ENCODE data around the gene C2CD3. TPM values are rescaled to one million over a fixed set of nuclear protein-coding genes. Genes with fewer than 3 reads are reported as not detected.

The C2CD3 gene
- total RNA-seq, 2 donors from 2014 or later, result 19.2 to 22.7 TPM

DNA sequence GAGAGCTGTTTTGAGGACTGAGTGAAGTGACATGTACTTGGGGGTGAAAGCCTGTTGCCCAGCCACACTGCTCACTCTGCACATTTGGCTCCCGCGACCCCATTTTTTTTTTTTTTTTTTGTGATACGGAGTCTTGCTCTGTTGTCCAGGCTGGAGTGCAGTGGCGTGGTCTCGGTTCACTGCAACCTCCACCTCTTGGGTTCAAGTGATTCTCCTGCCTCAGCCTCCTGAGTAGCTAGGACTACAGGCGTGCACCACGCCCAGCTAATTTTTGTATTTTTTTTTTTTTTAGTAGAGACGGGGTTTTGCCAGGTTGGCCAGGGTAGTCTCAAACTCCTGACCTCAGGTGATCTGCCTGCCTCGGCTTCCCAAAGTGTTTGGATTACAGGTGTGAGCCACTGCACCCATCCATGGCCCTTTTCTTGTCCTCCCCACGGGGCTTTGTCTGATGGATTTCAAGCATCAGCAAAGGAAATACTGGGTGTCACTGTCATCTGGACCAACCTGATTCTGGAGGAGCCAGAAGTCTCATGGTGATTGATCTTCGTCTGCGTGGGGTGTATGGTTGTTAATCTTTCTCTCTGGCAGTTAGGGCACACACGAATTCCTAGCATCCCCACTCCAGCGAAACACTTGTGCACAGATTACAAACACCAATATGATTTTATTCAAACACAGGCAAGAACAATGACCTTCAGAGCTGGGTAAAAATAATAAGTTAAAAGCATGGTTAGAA lies 158.6 kb downstream of the C2CD3 start:
- intact Hi-C loops (cut with DNase I, micrococcal nuclease), result no loop called here
- no peak for DNase-seq
- ATAC-seq, result no peak

DNA sequence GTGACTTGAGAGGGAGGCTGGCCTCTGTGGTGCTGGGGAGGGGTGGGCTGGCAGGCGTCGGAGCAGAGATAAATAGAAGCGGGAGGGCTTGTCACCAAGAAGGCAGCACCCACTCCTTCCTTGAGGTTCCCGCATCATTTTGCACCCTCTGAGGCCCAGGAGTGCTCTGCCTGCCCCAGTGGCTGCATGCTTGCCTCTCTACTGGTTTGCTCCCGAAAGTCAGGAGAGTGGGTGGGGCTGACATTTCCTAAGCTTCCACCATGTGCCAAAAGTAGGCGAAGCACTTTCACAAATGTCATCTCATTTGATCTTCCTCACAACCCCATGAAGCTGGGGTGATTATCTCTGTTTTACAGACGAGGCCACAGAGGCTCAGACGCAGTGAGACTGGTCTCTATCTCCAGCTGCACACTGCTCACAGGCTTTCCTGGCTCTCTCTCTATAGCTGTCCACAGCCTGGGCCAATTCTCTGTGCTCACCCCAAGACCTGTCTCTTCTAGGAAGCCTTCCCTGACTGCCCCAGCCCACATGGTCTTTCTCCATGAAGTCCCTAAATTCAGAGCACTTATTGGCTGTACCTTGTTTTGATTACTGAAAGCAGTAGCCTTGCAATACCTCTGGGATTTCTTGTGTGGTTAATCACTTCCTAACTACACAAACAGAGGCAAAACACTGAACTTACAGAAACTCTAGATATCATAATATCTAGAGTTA lies 159.3 kb downstream of the C2CD3 start:
- intact Hi-C loops (cut with DNase I, micrococcal nuclease), result no loop called here
- DNase-seq (no peak), ATAC-seq (no peak)

DNA sequence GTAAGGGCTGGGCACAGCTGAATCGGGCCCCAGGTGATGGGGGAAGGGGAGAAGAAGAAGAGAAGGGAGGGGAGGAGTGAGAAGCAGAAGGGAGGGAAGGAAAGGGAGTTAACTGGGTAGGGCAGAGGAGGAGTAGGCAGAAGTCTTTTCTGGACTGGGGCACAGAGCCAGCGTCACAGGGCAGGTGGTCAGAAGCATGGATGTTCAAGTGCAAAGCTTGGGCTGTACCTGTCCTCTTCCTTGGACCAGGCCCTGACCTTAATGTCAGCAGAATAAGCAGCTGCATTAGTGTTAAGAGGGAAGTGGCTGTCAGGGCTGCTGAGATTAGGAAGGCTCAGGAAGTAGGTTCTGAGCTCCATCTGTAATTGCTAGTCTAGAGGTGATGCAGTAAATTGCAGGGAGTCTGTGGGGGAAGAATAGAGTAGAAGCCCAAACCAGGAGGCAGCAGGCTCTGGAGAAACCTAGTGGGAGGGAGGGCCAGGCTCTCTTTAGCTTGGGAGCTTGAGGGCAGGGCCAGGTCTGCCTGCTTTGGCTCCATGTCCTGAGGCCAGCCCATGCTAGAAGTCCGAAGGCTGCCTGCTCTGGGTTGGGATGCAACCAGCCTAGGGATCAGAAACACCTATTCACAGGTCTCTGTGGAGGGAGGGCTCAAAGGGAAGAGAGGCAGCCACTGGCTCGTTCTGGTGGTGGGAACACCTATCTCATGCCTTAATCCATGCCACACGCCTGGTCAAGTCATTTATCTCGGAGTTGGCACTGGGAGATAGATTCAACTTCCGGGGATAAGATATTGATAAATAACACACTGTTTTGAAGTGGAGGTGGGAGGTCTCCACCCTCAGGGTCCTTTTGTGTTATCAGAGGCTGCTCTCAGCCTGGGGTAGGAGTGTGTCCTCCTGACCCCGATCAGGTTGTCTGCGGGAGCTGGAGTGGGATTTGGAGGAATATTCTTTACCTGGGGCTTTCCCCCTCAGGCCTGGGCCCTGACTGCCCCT lies 160.2 kb downstream of the C2CD3 start:
- ATAC-seq (no peak), DNase-seq (no peak)
- intact Hi-C loops (cut with DNase I, micrococcal nuclease), result no loop called here

DNA sequence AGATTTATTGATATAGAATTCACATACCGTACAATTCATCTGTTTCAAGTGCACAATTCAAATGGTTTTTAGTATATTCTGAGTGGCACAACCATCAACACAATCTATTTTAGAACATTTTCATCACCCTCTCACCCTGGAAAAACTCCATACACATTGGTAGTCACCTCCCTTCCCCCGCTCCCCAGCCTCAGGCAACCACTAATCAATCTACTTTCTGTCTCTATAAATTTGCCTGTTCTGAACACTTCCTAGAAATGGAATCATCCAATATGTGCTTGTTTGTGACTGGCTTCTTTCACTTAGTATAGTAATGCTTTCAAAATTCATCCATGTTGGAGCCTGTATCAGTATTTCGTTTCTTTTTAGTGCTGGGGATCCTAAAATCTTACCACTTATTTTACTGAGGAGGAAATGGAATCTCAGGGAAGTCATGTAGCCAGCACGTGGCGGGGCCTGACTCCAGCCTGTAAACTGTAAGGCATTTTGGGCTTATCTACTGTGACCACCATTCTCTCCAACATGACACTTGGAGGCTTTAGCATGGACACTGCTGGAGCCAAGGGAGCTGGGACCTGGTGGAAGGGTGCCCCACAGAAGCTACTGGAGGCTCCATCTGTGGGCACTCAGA lies 161.0 kb downstream of the C2CD3 start:
- intact Hi-C loops (cut with DNase I, micrococcal nuclease), result no loop called here
- DNase-seq, result no peak
- no peak for ATAC-seq

DNA sequence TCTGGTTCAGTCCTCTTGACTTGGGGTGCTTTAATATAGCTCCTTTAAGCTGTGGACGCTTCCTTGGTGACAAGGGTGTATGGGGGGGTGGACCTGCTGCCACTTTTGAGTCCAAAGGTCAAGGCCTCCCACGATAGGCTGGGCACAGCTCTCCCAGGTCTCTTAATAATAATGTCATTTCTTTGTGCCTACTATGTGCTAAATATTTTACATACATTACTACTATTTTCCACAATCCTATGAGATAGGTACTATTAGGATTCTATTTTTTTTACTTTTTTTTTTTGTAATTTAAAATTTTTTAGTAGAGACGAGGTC lies 161.6 kb downstream of the C2CD3 start:
- peak; percentile 32 for ATAC-seq
- intact Hi-C loops (cut with DNase I, micrococcal nuclease), result no loop called here
- no peak for DNase-seq

DNA sequence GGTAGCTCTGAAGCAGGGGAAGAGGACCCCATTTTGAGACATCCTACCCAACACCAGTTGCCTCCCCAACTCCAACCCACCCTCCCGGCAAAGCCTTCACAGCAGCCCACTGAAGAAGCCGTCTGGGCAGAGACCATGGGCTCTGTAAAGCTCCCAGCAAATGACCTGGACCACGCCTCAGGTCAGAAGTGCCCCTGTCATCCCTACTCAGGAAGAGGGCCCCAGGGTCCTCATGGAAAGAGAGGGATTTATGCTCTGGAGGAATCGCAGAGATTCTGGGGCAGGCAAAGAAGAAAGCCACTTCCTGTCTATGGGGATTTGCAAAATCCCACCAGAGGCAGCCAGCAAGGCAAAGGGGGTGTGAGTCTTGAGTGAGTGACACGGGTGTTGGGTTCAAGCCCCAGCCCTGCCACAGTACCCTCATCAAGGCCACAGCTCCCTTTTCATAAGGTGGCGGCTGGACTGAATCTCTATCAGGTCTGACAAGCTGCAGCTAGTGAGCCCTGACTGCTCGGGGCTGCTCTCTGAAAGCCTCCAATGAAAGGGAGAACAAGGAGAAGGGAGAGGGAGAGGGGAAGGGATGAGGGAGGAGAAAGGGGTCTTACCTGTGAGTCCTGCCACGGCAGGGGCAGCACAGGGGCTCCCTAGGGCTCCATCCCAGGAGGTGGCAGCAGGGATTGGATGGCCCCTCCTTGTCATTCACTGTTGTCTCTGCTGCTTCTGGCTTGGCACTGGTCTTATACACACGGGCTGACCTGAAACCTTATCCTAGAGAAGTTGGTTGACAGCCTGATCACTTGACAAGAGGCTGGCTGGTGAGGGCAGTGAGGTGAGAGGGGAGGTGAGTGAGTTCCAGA lies 162.2 kb downstream of the C2CD3 start, which contains the start of gene UCP3:
TSS of gene UCP3 (minus strand) at position 713 of the 857 bp plus-strand sequence. CDS start 2,043 bp downstream, outside the sequence.
- intact Hi-C loops (cut with DNase I, micrococcal nuclease), result no loop called here
- DNase-seq, result no peak
- ATAC-seq, result no peak

DNA sequence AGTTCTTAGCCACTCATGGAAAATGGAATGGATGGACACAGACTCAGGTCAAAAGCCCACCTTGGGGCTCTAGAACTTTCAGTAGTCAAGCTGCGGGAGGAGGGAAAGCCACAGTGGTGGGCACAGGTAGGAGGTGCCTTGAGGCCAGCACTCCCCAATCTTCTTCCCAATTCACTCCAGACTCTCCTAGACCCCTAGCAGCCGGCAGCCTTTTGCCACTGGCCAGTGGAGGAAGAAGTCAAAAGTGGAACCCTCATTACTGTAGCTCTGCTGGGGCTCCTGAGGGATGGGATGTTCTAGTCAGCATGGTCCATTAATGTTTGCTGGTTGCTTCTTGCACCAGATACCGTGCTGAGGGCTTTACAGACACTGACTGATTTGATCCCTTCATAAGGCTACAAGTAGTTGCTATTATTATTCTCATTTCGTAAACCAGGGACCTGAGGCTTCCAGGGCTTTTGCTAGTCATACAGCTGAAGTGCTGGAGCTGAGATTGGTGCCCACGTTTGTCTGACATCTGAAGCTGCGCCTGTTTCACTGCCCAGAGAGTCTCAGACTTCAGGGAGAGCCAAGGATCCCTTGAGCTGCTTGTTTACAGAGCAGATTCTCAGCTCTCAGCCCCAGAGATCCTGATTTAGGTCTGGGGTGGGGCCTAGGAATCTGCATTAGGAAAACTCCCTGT lies 163.0 kb downstream of the C2CD3 start:
- ATAC-seq (no peak), DNase-seq (no peak)
- intact Hi-C loops (cut with DNase I, micrococcal nuclease), result no loop called here

DNA sequence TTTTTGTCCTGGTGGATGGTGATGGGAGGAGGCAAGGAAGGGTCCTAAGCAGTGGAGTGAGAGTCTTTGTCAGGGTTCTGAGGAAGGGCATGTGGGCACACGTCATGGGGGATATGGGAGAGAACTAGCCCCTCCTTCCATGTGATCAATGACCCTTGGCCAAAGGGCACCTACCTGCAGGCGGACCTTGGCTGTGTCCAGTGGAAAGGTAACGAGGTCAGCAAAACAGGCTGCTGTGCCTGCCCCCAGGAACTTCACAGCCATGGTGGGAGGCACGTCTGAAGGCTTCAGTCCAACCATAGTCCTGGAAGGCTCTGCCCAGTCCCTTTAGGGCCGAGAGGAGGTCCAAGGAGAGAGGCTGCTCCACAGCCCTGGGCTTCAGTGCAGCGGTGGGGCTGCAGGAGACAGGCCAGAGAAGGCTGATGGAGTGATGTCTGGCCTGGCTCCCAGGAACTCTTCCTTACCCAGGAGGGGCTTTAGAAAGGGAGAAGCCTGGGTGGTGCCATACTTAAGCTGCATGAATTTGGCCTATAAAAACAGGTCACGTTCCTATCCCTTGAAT lies 164.0 kb downstream of the C2CD3 start:
- DNase-seq (no peak), ATAC-seq (no peak)
- intact Hi-C loops (cut with DNase I, micrococcal nuclease), result no loop called here

DNA sequence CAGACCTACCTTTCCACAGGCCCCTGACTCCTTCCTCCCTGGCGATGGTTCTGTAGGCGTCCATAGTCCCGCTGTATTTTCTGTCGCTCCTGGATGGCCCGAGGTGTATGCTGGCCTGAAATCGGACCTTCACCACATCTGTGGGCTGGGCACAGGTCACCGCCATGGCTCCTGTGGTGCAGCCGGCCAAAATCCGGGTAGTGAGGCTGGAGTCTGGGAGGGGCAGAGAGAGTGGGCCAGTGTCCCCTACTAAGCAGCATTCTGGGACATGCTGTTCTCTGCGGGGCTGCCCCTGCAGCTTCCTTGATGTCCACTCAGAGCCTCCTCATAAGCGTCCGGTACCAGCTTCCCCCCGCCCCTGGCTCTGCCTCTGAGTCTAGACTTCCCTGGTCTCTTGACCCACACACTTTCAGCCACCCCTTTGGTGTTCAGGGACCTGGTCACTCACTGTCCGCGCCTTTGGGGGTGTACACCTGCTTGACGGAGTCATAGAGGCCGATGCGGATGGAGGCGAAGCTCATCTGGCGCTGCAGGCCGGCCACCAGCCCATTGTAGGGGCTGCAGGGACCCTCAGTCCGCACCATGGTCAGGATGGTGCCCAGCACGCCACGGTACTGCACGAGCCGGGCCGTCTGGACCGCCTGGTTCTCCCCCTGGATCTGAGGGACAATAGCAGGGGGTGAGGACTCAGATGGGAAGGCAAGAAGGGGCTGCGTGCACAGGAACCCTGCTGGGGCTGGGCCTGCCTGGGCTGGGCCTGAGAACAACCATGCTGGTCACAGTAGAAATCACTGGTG lies 164.9 kb downstream of the C2CD3 start:
- no peak for DNase-seq
- ATAC-seq, result no peak
- intact Hi-C loops (cut with DNase I, micrococcal nuclease), result no loop called here

DNA sequence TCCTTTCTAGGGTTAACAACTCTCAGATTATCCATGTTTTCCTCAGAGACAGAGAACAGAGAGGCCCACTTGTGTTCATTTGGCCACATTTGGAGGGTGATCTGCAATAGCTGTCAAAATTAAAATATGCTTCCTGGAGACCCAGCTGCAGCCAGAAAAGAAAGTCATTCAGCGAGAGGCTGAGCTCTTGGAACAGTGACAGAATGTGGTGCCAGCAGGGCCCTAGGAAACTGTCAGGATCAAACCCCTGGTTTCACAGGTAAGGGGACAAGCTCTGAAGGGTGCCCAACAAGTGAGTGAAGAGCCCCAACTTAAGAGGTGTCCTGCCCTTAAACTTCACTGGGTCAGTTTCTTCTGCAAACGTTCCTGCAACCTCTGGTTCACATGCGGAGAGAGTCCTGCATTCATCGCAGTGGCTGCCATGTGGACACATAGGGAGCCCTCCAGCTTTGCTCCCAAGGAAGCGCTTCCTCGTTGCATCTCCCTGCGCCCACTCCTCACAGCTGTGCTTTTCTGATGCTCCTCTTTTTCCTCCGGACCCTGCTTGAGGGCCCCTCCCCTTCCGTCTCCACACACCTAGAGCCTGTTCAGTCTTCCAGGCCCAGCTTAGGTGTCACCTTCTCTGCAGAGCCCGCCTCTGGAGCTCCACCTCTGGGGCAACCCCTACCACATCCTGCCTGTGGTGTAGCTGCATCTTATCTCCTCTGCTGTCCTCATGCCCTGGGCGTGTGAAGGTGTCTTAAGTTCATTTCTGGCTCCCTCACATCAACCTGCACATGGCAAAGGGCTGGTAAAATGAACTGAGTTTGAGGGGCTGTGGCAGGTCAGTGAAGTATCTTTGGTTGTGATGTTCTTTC lies 165.8 kb downstream of the C2CD3 start:
- DNase-seq, result peak in 1 of 2 donors; percentile 46
- intact Hi-C loops (cut with DNase I, micrococcal nuclease), result no loop called here
- ATAC-seq, result peak; percentile 60

DNA sequence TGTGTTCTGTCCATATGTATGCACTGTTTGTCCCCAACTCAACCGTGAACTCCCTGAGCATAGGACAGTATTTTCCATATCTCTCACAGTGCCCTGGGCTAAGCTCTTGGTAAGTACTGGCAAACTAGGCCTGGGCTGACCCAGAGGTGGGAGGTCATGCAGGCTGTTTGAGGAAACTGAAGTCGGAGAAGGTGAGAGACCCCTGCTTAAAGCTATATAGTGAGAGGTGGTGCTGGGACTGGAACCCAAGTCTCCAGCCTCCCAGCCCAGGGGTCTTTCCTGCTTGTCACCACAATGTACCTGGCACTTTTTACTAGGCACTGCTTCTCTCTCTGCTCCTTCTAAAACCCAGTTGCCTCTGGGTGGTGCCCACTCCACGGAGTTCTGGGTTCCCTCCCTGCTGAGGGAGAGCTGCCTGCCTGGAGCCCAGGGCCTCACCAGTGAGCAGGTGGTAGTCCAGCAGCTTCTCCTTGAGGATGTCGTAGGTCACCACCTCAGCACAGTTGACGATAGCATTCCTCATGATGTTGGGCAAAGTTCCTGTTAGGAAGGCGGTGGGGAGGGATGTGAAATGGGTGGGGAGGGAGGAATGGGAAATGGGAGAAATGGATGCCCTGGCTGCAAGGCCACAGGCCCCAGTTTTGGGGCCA lies 166.6 kb downstream of the C2CD3 start:
- ATAC-seq (no peak), DNase-seq (no peak)
- intact Hi-C loops (cut with DNase I, micrococcal nuclease), result no loop called here

DNA sequence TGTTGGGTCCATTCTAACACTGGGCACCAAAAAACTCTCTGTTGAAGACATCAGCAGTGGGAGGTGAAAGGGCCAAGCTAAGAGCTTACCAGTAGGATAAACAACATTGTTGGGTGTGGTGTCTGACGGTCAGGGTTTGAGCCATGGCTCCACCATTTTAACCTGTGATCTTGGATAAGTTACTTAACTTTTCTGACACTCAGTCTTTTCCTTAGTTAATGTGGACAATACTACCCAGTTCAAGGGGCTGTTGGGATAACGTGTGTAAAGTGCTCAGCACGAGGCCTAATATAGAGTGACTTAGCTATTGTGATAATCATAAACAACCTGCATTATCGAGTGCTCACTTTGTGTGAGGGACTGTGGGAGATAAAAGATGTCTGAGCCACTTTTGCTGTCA lies 168.0 kb downstream of the C2CD3 start:
- no peak for ATAC-seq
- no peak for DNase-seq
- intact Hi-C loops (cut with DNase I, micrococcal nuclease), result no loop called here

DNA sequence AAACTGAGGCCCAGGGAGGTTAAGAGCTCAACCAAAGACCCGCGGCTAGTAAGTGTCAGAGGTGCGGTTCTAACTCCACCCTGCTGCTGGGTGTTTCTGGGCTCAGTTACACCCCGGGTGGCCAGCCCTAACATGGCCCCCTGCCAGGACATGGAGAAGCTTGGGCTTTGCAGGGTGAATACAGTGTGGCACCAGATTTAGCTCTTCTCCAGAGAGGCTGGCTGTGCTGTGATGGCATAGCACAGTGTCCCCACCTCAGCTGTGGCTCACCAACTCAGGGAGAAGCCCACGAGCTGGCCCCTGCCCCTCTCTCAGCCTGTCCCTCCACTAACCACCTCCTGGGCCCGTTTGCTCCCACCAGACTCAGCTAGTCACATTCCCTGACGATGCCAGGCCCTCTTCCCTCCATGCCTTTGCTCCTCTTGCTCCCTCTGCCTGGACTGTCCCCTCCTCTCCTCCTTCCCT lies 168.9 kb downstream of the C2CD3 start:
- ATAC-seq (no peak), DNase-seq (peak in 1 of 2 donors; percentile 12)
- intact Hi-C loops (cut with DNase I, micrococcal nuclease), result no loop called here

DNA sequence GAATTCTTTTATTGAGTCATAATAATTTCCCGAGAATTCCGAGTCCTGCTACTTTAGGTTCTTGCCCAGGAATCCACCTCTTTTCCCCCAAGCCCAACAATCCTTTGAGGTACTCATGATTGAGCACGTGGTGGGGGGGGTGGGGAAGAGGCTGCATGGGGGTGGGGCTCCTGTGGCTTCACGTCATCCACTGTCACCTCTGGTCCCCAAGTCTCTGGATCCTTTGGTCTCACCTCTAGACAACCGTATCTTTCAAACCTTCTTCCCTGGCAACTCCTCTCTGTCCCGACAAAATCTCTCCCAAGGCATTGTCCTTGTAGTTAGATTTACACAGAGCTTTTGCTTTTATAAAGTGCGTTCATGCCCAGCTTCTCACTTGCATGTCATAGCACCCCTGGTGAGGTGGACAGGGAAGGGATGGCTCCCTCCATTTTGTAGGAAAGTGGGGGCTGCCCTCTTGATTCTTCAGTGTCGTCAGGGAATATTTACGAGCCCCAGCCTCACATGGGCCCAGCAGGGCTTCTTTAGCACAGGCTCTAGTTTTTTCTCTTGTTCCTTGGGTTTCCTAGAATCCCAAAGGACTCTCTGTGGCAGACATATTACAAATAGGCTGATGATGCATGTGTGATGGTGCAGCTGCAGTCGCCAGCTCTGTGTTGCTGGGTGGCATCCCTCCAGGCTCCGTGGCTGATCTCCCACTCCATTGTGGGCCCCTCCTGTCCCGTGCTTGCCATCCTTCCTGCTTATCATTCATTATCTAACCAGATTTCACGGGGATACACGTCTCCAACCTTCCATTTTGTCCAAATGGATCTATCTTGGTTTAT lies 170.3 kb downstream of the C2CD3 start:
- no peak for ATAC-seq
- intact Hi-C loops (cut with DNase I, micrococcal nuclease), result no loop called here
- peak in 1 of 2 donors; percentile 2 for DNase-seq

Data from left colon (tissue), 2 donors.